ENCODE data around the gene FASN. TPM values are rescaled to one million over a fixed set of nuclear protein-coding genes. Genes with fewer than 3 reads are reported as not detected.

The FASN gene
- polyA plus RNA-seq, 1 donor from 2014 or later = 26.4 TPM

GRCh38 chr17:82045936-82046484, 52.0 kb downstream of the FASN start:
- H2AFZ ChIP-seq (ENCODE audit: low read depth, low read length) = no peak overlapping the region
- H3K9me2 ChIP-seq (ENCODE audit: insufficient read depth, low read length) = no peaks in the 10 kb centered on the region
- no peaks in the 10 kb centered on the region for H3K9me3 ChIP-seq (ENCODE audit: low read length)
- H4K20me1 ChIP-seq (ENCODE audit: insufficient read depth) = no peaks in the 10 kb centered on the region
- no peak overlapping the region for H3K4me2 ChIP-seq (ENCODE audit: low read length)
- no peak overlapping the region for H3K27ac ChIP-seq (ENCODE audit: low read length)
- H3K79me2 ChIP-seq (replicated peaks; ENCODE audit: insufficient read depth, low read length) = no peaks in the 10 kb centered on the region
- TF ChIP-seq TAF1 (IDR thresholded peaks at IDR 0.05; ENCODE audit: low read depth) = no peak
- no peak for TF ChIP-seq MXI1 (conservative IDR thresholded peaks at IDR 0.05; ENCODE audit: poor library complexity, severe bottlenecking)
- TF ChIP-seq EZH2 (IDR thresholded peaks at IDR 0.05; ENCODE audit: borderline replicate concordance, insufficient read depth, low read length, poor library complexity, severe bottlenecking) = no peak
- TF ChIP-seq SMC3 (conservative IDR thresholded peaks at IDR 0.05; ENCODE audit: poor library complexity) = no peak
- TF ChIP-seq CTCF (IDR thresholded peaks at IDR 0.05; ENCODE audit: poor library complexity, severe bottlenecking) = no peak
- no peak for TF ChIP-seq EP300 (conservative IDR thresholded peaks at IDR 0.05; ENCODE audit: poor library complexity, severe bottlenecking)
- no peak for TF ChIP-seq RAD21 (conservative IDR thresholded peaks at IDR 0.05)
- TF ChIP-seq POLR2AphosphoS5 (IDR thresholded peaks at IDR 0.05) = no peak
- no peak for TF ChIP-seq REST (IDR thresholded peaks at IDR 0.05; ENCODE audit: borderline replicate concordance)
- no peaks in the 10 kb centered on the region for H3K36me3 ChIP-seq (ENCODE audit: insufficient read depth, low read length)
- no peak overlapping the region for H3K9ac ChIP-seq (ENCODE audit: low read length)
- no peak overlapping the region for H3K4me3 ChIP-seq (ENCODE audit: low read length)
- H3F3A ChIP-seq (ENCODE audit: insufficient read depth, low read length, poor library complexity, severe bottlenecking) = no peaks in the 10 kb centered on the region
- no peaks in the 10 kb centered on the region for H3K27me3 ChIP-seq (ENCODE audit: insufficient read depth, low read depth, low read length)

GRCh38 chr17:82043507-82043906, 54.5 kb downstream of the FASN start:
- Histone ChIP-seq H3K36me3 (ENCODE audit: insufficient read depth, low read length) (no peaks in the 10 kb centered on the region), H3K27me3 (ENCODE audit: insufficient read depth, low read depth, low read length) (no peaks in the 10 kb centered on the region), H3K4me3 (ENCODE audit: low read length) (no peak overlapping the region), H3K9me2 (ENCODE audit: insufficient read depth, low read length) (no peaks in the 10 kb centered on the region), H3K9me3 (ENCODE audit: low read length) (no peaks in the 10 kb centered on the region), H2AFZ (ENCODE audit: low read depth, low read length) (no peak overlapping the region), H3K79me2 (replicated peaks; ENCODE audit: insufficient read depth, low read length) (no peaks in the 10 kb centered on the region), H4K20me1 (ENCODE audit: insufficient read depth) (no peaks in the 10 kb centered on the region), H3K9ac (ENCODE audit: low read length) (no peak overlapping the region), H3F3A (ENCODE audit: insufficient read depth, low read length, poor library complexity, severe bottlenecking) (no peaks in the 10 kb centered on the region), H3K4me2 (ENCODE audit: low read length) (no peak overlapping the region), H3K27ac (ENCODE audit: low read length) (no peak overlapping the region)
- no peak for TF ChIP-seq SMC3 (conservative IDR thresholded peaks at IDR 0.05; ENCODE audit: poor library complexity)
- no peak for TF ChIP-seq TAF1 (IDR thresholded peaks at IDR 0.05; ENCODE audit: low read depth)
- TF ChIP-seq REST (IDR thresholded peaks at IDR 0.05; ENCODE audit: borderline replicate concordance) = no peak
- TF ChIP-seq MXI1 (conservative IDR thresholded peaks at IDR 0.05; ENCODE audit: poor library complexity, severe bottlenecking) = no peak
- TF ChIP-seq RAD21 (conservative IDR thresholded peaks at IDR 0.05) = no peak
- TF ChIP-seq POLR2AphosphoS5 (IDR thresholded peaks at IDR 0.05) = no peak
- TF ChIP-seq EZH2 (IDR thresholded peaks at IDR 0.05; ENCODE audit: borderline replicate concordance, insufficient read depth, low read length, poor library complexity, severe bottlenecking) = no peak
- no peak for TF ChIP-seq EP300 (conservative IDR thresholded peaks at IDR 0.05; ENCODE audit: poor library complexity, severe bottlenecking)
- no peak for TF ChIP-seq CTCF (IDR thresholded peaks at IDR 0.05; ENCODE audit: poor library complexity, severe bottlenecking)
